K562 (cell line): ENCODE data around the gene TMEM95. TPM values are rescaled to one million over a fixed set of nuclear protein-coding genes. Genes with fewer than 3 reads are reported as not detected.

Source experiments
- CBX5 ChIP-seq: IDR thresholded peaks from 2 replicates; pipeline ENCODE4 v1.6.1; 2014; ENCODE audit warnings: low read depth, borderline replicate concordance
- CSDE1 ChIP-seq, 2 experiments: fragments of 450-650 bp; IDR thresholded peaks; 2 replicates each; pipeline ENCODE4 v1.6.1; 2016; ENCODE audit warnings: mild to moderate bottlenecking in 1 of 2
- E2F8 ChIP-seq: fragments of 450-650 bp; IDR thresholded peaks from 2 replicates; pipeline ENCODE4 v1.7.1; 2018; ENCODE audit warnings: mild to moderate bottlenecking, low read depth; ENCODE audit not compliant: partially characterized antibody
- KLF6 ChIP-seq: fragments of 250-450 bp; sonication (Bioruptor Pico); IDR thresholded peaks from 2 replicates; pipeline ENCODE4 v1.4.0; 2020; ENCODE audit warnings: mild to moderate bottlenecking, moderate library complexity, borderline replicate concordance
- MAFF ChIP-seq: IDR thresholded peaks from 2 replicates; pipeline ENCODE4 v1.6.1; 2012; ENCODE audit warnings: low read length, improper control_type of control experiment
- MXI1 ChIP-seq: IDR thresholded peaks from 2 replicates; pipeline ENCODE4 v1.6.1; 2011; ENCODE audit warnings: low read depth, mild to moderate bottlenecking, improper control_type of control experiment, low read length
- SMARCE1 ChIP-seq: fragments of 450-650 bp; IDR thresholded peaks from 2 replicates; pipeline ENCODE4 v1.7.1; 2016; ENCODE audit warnings: mild to moderate bottlenecking
- SPI1 ChIP-seq: IDR thresholded peaks from 2 replicates; pipeline ENCODE4 v1.6.1; 2011; ENCODE audit warnings: low read depth, low read length, control low read depth, borderline replicate concordance
- TBP ChIP-seq: optimal IDR thresholded peaks from 2 replicates; pipeline ENCODE3; 2011; ENCODE audit warnings: low read depth, low read length, improper control_type of control experiment
- ZBTB1 ChIP-seq: sonication (generic); formaldehyde crosslinking; IDR thresholded peaks from 2 replicates; pipeline ENCODE4 v1.8.1; 2023; ENCODE audit warnings: missing genetic modification reagents, low read depth, mild to moderate bottlenecking, borderline replicate concordance
- ZFP30 ChIP-seq: fragments of 250-450 bp; sonication (Bioruptor Pico); IDR thresholded peaks from 2 replicates; pipeline ENCODE4 v1.8.0; 2022; ENCODE audit warnings: moderate library complexity, mild to moderate bottlenecking, inconsistent platforms, borderline replicate concordance
- ZNF232 ChIP-seq: sonication (generic); formaldehyde crosslinking; IDR thresholded peaks from 2 replicates; pipeline ENCODE4 v1.8.0; 2022; ENCODE audit warnings: mild to moderate bottlenecking, missing genetic modification reagents
- ZNF324 ChIP-seq: fragments of 250-450 bp; sonication (Bioruptor Pico); IDR thresholded peaks from 2 replicates; pipeline ENCODE4 v1.4.0; 2020; ENCODE audit warnings: mild to moderate bottlenecking
- ZNF592 ChIP-seq: fragments of 450-650 bp; IDR thresholded peaks from 2 replicates; pipeline ENCODE4 v1.6.1; 2017; ENCODE audit warnings: antibody characterized with exemption, mild to moderate bottlenecking
- ZNF764 ChIP-seq: fragments of 250-450 bp; sonication (Bioruptor Pico); IDR thresholded peaks from 2 replicates; pipeline ENCODE4 v1.4.0; 2020; ENCODE audit warnings: low read depth, mild to moderate bottlenecking, moderate library complexity
- polyA plus RNA-seq, 8 experiments: library from polyadenylated mRNA; depleted of rRNA in 4 of 8; stranded (reverse) in 5 of 8; unstranded in 3 of 8; fragments of >200 nt; fragmentation: Nextera tagmentation in 2 of 8; fragmentation: Illumina TruSeq in 1 of 8; extraction: Ambion mirVana in 2 of 8; extraction: Trizol in 1 of 8; gene quantifications; 2 replicates each; pipeline versions ENCODE4 v1.2.1 to v1.2.3, GENCODE V29; 2011 to 2014; ENCODE audit warnings: inconsistent platforms in 1 of 8, missing spikeins in 1 of 8
- total RNA-seq, 7 experiments: library from RNA; depleted of rRNA in 6 of 7; stranded (reverse); fragments of >200 nt in 6 of 7; fragmentation: Illumina TruSeq in 2 of 7; extraction: Trizol in 2 of 7; gene quantifications; 2 replicates each; pipeline versions ENCODE4 v1.2.1 to v1.2.3, GENCODE V29; 2011 to 2021; ENCODE audit warnings: low replicate concordance in 1 of 7
- TF ChIP-seq, protein P1 (sequence below): sonication (generic); formaldehyde crosslinking; IDR thresholded peaks from 2 replicates; pipeline ENCODE4 v1.8.1; 2023; ENCODE audit warnings: mild to moderate bottlenecking, missing genetic modification reagents, moderate library complexity
- TF ChIP-seq, protein P2 (sequence below), 2 experiments: IDR thresholded peaks; 2 replicates each; pipeline ENCODE4 v1.6.1; 2011; ENCODE audit warnings: borderline replicate concordance in 1 of 2, control low read depth in 1 of 2, low read depth in 1 of 2, low read length in 1 of 2, mild to moderate bottlenecking in 1 of 2, mixed read lengths in 1 of 2, moderate library complexity in 1 of 2; ENCODE audit not compliant: insufficient read depth in 1 of 2, insufficient read length in 1 of 2, poor library complexity in 1 of 2, severe bottlenecking in 1 of 2; ENCODE audit errors: extremely low read depth in 1 of 2

Gene TMEM95
- total and polyA plus RNA-seq, 9 of the 15 experiments (the other 6 are each of a cell fraction or from before 2014, with no cell fraction given): not detected

DNA sequence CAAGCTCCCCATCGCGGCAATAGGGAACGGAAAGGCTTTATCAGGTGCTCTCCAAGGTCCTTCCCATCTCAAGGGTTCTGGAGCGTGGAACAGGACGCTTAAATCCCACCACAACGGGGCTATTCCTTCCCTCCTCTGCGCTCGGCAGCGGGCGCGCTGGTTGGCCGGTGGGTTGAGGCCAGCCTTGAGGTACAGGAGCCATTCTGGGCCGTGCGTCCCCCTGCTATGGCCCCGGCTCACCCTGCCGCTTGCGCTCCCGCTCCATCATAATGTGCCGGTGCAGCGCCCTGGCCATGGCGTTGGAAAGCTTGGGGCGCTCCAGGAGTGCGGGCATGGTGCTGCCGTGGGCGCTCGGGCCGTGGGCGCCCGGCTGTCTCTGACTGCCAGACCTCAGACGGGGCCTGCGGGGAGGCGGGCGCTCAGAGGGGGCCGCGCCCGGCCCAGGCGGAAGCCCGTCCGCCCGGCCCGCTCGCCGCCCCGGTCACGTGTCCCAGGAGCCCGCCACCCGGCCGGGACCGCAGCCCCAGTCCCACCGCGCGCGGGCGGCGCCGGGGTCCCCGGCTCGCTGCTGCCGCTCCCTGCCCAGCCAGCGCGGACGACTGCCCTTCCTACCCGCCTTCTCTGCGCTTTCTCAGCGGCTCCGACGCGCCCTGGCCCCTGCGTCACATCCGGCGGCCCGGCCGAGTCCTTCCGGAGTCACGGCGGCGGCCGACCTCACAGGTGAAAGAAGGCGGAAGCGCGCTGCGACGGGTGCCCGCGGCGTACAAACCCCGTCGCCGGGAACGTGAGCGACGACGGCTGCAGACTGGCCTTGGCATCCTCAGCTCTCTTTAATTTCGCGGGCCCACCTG, 40.0 kb upstream of the TMEM95 start, which contains the start of gene GPS2 (continued):
- TF ChIP-seq E2F8: peak; percentile 89
- TF ChIP-seq CSDE1 (IDR thresholded peaks at IDR 0.05): no peak
- TF ChIP-seq ZNF764: no peak
- no peak for TF ChIP-seq SMARCE1
- TF ChIP-seq MAFF: no peak
- TF ChIP-seq ZFP30: no peak
- TF ChIP-seq MXI1: no peak
- TF ChIP-seq CBX5: no peak
- TF ChIP-seq, protein P1, sequence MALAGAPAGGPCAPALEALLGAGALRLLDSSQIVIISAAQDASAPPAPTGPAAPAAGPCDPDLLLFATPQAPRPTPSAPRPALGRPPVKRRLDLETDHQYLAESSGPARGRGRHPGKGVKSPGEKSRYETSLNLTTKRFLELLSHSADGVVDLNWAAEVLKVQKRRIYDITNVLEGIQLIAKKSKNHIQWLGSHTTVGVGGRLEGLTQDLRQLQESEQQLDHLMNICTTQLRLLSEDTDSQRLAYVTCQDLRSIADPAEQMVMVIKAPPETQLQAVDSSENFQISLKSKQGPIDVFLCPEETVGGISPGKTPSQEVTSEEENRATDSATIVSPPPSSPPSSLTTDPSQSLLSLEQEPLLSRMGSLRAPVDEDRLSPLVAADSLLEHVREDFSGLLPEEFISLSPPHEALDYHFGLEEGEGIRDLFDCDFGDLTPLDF (CRISPR knock-in tag): no peak
- no peak for TF ChIP-seq KLF6 (CRISPR knock-in tag)
- no peak for TF ChIP-seq SPI1
- no peak for TF ChIP-seq ZNF592
- TF ChIP-seq, protein P2, sequence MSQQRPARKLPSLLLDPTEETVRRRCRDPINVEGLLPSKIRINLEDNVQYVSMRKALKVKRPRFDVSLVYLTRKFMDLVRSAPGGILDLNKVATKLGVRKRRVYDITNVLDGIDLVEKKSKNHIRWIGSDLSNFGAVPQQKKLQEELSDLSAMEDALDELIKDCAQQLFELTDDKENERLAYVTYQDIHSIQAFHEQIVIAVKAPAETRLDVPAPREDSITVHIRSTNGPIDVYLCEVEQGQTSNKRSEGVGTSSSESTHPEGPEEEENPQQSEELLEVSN (IDR thresholded peaks at IDR 0.05; ENCODE audit: borderline replicate concordance in 1 of 2, extremely low read depth in 1 of 2, insufficient read depth in 1 of 2, insufficient read length in 1 of 2, low read depth in 1 of 2, low read length in 1 of 2, poor library complexity in 1 of 2, severe bottlenecking in 1 of 2): peak in 1 of 2 experiments; percentile 47
- TF ChIP-seq ZNF324 (CRISPR knock-in tag): no peak
- 0 out of 2 replicates have a peak, but pooled peaks have one; percentile 24 for TF ChIP-seq ZNF232 (CRISPR knock-in tag)
- TF ChIP-seq TBP: peak; percentile 56
- 0 out of 2 replicates have a peak, but pooled peaks have one; percentile 29 for TF ChIP-seq ZBTB1 (CRISPR knock-in tag)
